ENCODE results near the gene PTTG1IP.
"Not testable (repeated sequence)": the region's sequence is repeated elsewhere in the genome, so short reads cannot be mapped to it uniquely, and the experiment has no call there.

The PTTG1IP gene

DNA sequence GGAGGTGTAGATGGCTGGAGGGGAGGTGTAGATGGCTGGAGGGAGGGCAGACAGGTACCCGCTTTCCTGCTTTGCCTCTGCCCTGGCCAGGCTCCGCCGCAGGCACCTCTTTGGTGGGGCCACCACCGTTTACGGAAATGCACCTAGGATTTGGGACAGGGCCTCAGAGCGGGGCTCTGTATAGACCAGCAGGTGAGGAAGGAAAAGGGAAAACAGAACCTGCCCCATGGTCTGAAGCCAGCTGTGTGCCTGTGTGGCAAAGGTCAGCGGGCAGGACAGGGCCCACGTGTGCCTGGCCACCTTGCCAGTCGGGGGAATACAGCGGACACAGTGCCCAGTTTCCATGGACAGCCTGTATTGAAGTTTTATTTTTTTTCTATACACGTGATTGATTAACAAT, 12.1 kb upstream of the PTTG1IP start:
- Mint-ChIP-seq H3K4me3 (no peak overlapping the region), H3K27me3 (no peaks in the 10 kb centered on the region), H3K36me3 (ENCODE audit: low read depth) (peaks cover 5% of the 10 kb centered on the region), H3K9me3 (no peaks in the 10 kb centered on the region), H3K27ac (no peak overlapping the region), H3K4me1 (peaks cover 19% of the 10 kb centered on the region)
- no peak for ATAC-seq
- DNase-seq = no peak

DNA sequence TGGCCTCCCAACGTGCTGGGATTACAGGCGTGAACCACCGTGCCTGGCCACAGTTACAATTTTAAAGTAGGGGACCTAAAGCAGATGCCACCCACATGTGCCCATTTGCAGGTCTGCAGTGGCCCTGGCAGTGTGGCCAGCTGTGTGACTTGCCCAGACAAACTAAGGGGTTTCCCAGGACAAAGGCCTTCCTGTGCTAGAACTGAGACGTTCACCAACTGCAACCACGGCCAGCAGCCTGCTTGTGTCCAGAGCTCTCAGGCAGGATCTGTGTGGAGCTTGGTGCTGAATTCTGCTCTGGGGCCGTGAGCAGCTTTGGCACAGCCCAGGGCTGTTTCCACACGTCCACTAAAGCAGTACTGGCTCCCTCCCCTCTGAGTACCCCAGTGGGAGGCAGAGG, 10.6 kb upstream of the PTTG1IP start:
- peaks cover 5% of the 10 kb centered on the region for H3K36me3 Mint-ChIP-seq (ENCODE audit: low read depth)
- peaks cover 23% of the 10 kb centered on the region for H3K4me1 Mint-ChIP-seq
- no peaks in the 10 kb centered on the region for H3K9me3 Mint-ChIP-seq
- ATAC-seq = no peak
- DNase-seq = no peak
- H3K4me3 Mint-ChIP-seq = no peak overlapping the region
- no peak overlapping the region for H3K27ac Mint-ChIP-seq
- H3K27me3 Mint-ChIP-seq = no peaks in the 10 kb centered on the region

DNA sequence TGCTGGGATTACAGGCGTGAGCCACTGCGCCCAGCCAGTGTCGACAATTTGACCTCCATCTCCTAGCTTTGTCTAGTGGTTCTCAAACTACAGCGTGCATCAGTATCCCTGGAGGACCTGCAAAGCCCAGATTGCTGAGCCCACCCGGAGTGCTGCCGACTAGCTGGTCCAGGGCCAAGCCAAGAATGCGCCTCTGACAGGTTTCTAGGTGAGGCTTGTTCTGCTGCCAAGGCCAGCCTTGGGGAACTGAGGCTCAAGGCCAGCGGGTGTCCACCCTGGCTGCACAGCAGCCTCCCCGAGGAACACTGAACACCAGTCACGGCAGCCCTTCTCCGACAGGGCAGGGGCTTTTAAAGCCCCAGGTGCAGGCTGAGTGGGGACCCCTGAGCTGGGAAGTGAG, 9.8 kb upstream of the PTTG1IP start:
- no peak for DNase-seq
- no peaks in the 10 kb centered on the region for H3K9me3 Mint-ChIP-seq

DNA sequence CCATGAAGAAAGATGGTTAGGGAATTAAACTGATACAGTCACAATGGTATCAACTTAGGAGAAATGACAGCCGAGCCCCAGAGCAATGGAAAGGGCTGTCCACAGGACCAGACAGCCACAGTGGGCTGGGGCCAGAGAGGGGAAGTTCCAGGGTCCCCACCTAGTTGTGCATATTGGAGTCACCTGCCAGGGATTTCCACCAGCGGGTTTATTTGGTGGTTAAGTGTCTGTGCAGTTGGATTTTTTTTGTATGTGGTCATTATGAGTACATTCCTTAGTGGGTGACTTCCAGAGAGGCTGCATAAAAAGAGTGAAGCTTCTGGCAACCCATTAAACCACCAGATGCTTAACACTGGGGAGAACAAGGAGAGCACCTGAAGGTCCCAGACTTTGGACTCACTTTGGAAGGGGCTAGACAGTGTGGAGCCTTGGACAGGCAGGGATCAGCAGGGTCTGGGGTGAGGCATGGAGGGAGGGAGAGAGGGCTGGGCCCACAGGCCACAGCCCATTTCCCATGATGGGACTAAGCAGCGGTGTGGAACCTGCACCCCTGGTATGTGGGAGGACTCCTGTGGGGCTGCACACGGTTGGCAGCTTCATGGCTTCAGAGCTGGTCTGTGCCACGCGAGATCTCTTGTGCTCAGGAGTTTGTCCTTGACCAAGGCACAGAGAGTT, 7.8 kb upstream of the PTTG1IP start:
- Mint-ChIP-seq H3K27me3 (no peaks in the 10 kb centered on the region), H3K4me1 (peaks cover 26% of the 10 kb centered on the region), H3K36me3 (ENCODE audit: low read depth) (peaks cover 5% of the 10 kb centered on the region), H3K4me3 (no peak overlapping the region), H3K27ac (peak overlapping the region; percentile 12), H3K9me3 (no peaks in the 10 kb centered on the region)
- ATAC-seq = peak; percentile 68
- DNase-seq = no peak

More for the DNA sequence above, 9.8 kb upstream of the PTTG1IP start:
- no peak overlapping the region for H3K4me3 Mint-ChIP-seq
- peaks cover 23% of the 10 kb centered on the region for H3K4me1 Mint-ChIP-seq
- H3K27ac Mint-ChIP-seq = no peak overlapping the region
- peaks cover 5% of the 10 kb centered on the region for H3K36me3 Mint-ChIP-seq (ENCODE audit: low read depth)
- H3K27me3 Mint-ChIP-seq = no peaks in the 10 kb centered on the region
- no peak for ATAC-seq

DNA sequence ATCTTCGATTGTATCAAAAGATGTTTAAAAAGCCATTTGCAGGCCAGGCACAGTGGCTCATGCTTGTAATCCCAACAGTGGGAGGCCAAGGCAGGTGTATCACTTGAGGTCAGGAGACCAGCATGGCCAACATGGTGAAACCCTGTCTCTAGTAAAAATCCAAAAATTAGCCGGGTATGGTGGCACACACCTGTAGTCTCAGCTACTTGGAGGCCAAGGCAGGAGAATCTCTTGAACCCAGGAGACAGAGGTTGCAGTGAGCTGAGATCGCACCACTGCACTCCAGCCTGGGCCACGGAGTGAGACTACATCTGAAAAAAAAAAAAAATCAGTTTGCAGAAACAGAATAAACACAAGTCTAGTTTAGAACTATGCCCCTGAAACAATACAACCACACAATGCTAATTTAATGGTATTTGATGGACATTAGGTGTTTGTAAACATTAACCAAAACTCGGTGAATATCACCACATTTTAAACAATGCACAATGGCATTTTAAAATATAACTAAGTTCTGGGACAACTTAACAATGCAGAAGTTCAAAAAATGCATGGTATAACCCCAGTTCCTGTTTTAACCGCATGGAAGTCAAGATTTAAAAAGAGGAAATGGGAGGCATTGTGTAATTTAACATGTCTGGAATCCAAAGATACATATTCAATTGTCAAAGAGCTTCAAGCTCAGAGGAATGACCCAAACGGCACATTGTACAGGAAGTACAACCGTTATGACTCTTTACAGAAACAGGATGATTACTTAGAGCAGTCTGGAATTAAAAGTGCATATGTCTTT, 7.1 kb upstream of the PTTG1IP start:
- no peaks in the 10 kb centered on the region for H3K9me3 Mint-ChIP-seq
- no peaks in the 10 kb centered on the region for H3K36me3 Mint-ChIP-seq (ENCODE audit: low read depth)
- H3K27me3 Mint-ChIP-seq = no peaks in the 10 kb centered on the region
- no peak for DNase-seq
- peak overlapping the region; percentile 12 for H3K27ac Mint-ChIP-seq
- no peak for ATAC-seq
- H3K4me1 Mint-ChIP-seq = peaks cover 29% of the 10 kb centered on the region
- no peak overlapping the region for H3K4me3 Mint-ChIP-seq

DNA sequence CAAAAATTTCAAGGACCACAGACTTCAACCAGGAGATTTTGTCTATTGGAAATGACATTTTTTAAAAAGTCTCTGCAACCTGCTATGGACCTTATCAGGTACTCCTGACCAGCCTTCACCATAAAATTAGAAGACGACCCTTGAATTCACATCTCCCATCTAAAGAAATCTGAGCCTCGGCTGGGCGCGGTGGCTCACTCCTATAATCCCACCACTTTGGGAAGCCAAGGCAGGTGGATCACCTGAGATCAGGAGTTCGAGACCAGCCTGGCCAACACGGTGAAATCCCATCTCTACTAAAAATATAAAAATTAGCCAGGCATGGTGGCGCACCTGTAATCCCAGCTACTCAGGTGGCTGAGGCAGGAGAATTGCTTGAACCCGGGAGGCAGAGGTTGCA, 5.7 kb upstream of the PTTG1IP start:
- DNase-seq; H3K36me3 Mint-ChIP-seq (ENCODE audit: low read depth); H3K27me3 Mint-ChIP-seq; H3K9me3 Mint-ChIP-seq; H3K4me3 Mint-ChIP-seq; ATAC-seq; H3K27ac Mint-ChIP-seq: not testable (repeated sequence)
- H3K4me1 Mint-ChIP-seq = peaks cover 43% of the 10 kb centered on the region

DNA sequence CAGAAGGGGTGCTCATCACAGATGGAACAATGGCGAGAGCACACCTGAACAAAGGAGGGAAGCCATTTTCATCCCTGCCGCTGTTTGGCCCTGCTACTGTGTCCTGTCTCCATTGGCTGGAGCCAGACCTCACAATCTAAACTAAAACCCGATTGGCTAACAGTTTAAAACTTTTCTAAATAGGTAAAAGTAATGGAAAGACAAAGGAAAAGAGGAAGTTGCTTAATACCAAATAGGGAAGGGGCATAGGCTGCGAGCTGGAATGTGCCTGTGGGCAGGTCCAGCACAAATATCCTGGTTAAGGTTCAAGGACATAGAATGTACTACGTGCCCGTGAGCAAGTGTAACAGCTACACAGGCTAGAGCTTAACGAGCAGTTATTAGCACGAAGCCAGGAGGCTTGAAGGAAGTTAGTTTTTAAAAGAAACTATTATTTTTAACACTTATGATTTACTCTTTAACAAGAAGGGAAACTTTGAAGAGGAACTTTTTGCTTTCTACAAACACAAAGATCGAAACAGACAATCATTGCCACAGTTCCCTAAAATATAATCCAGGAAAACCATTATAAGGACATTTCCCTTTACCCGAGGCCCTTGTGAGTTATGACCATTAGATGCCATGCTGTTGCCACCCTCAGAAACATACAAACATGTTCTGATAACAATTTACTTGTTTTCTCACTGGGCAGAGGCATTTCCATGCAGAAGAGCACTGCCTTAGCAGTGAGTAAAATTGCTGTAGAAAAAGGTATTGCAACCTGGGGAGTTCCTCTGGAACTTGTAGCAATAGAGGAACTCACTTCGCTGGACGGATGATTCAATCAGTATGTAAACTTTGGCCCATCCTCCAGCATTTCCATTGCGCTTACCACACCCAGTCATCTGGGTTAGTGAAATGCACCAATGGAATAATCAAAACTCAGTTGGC, 4.8 kb upstream of the PTTG1IP start:
- no peak for ATAC-seq
- Mint-ChIP-seq H3K4me1 (peaks cover 46% of the 10 kb centered on the region), H3K4me3 (no peak overlapping the region), H3K36me3 (ENCODE audit: low read depth) (no peaks in the 10 kb centered on the region), H3K9me3 (no peaks in the 10 kb centered on the region), H3K27me3 (peaks cover 2% of the 10 kb centered on the region), H3K27ac (no peak overlapping the region)
- no peak for DNase-seq

DNA sequence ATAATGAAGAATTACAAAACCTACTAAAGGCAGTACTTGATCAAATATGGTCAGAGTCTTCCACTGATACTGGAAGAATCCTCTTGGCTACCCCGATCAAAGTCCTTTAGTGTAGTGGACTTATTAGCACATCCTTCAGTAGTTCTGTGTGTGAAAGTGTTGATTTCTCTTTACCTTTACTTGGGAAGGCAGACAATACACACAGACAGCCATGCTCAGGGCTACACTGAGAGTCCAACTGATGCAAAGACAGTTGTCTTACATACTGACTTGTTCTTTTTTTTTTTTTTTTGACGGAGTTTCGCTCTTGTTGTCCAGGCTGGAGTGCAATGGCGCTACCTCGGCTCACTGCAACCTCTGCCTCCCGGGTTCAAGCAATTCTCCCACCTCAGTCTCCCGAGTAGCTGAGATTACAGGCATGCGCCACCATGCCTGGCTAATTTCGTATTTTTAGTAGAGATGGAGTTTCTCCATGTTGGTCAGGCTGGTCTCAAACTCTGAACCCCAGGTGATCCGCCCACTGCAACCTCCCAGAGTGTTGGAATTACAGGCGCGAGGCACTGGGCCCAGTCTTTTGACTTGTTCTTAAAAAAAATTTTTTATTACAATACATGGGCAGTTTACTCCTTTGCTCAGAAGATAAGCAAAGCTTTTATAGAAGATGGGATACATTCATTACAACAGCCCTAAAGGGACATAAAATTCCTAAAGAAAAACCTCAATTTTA, 3.5 kb upstream of the PTTG1IP start:
- no peak for DNase-seq
- H3K36me3 Mint-ChIP-seq (ENCODE audit: low read depth) = no peaks in the 10 kb centered on the region
- no peak overlapping the region for H3K4me3 Mint-ChIP-seq
- H3K27me3 Mint-ChIP-seq = peaks cover 2% of the 10 kb centered on the region
- no peak overlapping the region for H3K27ac Mint-ChIP-seq
- H3K9me3 Mint-ChIP-seq = no peaks in the 10 kb centered on the region
- no peak for ATAC-seq
- H3K4me1 Mint-ChIP-seq = peaks cover 49% of the 10 kb centered on the region

DNA sequence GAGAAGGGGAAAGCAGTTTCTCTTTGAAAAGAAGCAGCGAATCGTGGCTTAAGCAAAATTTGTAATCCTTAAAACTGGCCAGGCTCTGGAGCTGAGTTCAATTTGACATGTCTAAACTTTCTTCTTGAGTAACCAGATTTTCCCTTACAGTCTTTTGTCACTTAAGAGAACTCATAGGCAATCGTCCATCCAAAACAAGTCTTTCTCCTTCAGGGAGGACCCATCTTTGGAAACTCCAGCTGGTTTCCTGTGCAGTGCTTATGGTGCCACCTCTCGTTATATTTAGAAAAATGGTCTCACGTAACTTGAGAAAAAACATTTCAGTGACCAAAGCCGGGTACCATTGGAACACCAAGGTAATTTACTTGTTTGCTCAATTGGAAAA, 1.8 kb upstream of the PTTG1IP start:
- no peaks in the 10 kb centered on the region for H3K9me3 Mint-ChIP-seq
- H3K4me3 Mint-ChIP-seq = peak overlapping the region; percentile 84
- H3K27ac Mint-ChIP-seq = peak overlapping the region; percentile 80
- no peaks in the 10 kb centered on the region for H3K36me3 Mint-ChIP-seq (ENCODE audit: low read depth)
- H3K4me1 Mint-ChIP-seq = peaks cover 49% of the 10 kb centered on the region
- no peak for ATAC-seq
- H3K27me3 Mint-ChIP-seq = peaks cover 2% of the 10 kb centered on the region
- no peak for DNase-seq

DNA sequence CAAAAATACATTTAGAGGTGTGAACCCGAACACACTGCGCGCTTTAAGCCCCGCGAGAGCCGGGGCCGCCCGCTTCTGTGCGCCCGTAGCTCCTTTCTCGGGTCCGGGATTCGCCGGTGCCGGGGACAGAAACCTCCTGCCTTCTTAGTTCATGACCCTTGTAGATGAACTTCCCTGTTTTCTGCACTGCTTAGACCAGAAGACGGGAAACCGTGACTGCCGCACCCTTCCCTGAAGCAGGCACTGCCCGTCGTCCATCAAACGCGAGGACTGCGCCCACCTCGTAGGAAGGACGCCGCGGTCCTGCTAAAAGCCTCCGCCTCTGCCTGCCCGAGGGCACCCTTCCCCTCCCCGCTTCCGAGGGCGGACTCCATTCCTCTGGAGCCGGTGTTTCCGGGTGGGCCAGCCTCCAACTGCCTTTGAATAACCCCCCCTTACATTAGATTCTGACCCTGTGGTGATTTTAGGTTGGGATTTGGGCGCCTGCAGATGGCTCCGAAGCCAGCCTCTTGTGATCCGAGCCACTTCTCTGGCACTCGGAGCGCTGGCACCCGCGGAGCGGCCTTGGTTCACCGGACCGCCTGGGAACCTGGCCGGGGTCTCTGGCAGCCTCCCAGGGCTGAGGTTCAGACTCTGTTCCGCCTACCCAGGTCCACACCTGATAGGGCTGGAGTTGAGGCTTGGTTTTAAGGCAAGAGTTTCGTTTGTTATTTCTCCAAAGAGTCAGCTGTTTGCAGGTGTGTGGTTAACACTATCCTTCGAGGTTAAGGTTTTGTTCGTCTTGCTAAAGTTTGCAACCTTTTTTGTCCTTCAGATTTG, 1.2 kb upstream of the PTTG1IP start:
- ATAC-seq = no peak
- Mint-ChIP-seq H3K4me1 (peaks cover 53% of the 10 kb centered on the region), H3K9me3 (no peaks in the 10 kb centered on the region), H3K27ac (peak overlapping the region; percentile 80), H3K4me3 (peak overlapping the region; percentile 84), H3K27me3 (peaks cover 2% of the 10 kb centered on the region), H3K36me3 (ENCODE audit: low read depth) (no peaks in the 10 kb centered on the region)
- peak; percentile 40 for DNase-seq

DNA sequence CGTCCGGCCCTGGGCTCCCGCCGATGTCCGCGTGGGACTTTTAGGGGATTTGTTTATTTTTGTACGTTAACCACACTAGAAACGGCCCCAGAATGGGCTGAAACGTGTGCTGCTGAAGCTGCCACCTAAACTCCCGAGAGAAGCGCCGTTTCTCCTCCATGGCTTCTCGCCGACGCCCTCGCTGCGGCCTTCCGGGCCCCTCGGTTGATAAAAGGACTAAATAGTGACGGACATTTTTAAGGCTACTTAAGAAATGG, 678 bp upstream of the PTTG1IP start:
- Mint-ChIP-seq H3K27ac (peak overlapping the region; percentile 80), H3K4me3 (peak overlapping the region; percentile 84), H3K36me3 (ENCODE audit: low read depth) (no peaks in the 10 kb centered on the region), H3K4me1 (peaks cover 57% of the 10 kb centered on the region), H3K9me3 (no peaks in the 10 kb centered on the region), H3K27me3 (peaks cover 2% of the 10 kb centered on the region)
- no peak for DNase-seq
- ATAC-seq = no peak

DNA sequence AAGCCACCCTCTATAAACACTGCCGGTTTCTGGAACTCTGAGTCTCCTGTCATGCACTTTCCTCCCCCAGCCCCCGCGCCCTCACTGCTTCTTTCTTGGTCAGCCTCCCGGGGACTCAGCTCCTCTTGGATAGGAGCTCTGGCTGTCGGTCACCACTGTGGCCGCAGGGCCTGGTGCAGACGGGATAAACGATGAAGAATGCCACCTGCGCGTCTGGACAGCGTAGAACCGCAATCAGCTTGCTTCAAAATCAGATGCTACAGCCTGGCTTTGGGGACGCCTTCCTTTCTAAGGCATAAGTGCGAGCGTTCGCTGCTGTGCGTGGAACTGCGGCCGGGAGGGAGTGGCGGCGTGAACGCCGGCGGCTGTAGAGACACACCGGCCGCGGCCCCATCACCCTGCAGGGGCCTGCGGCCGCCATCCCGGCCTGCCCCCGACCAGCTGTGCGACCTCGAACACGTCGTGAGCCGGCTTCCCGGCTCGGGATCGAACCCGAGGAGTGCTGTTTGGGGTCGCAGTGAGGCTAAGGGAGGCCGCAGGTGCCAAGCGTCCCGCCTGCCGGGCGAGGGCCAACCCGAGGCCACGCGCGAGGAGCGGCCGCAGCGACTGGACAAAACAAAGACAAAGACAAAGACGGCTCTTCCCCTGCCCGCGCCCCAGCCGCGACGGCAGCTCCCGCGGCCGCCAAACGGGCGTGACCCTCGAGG, 688 bp downstream of the PTTG1IP start:
- H3K36me3 Mint-ChIP-seq (ENCODE audit: low read depth) = peaks cover 4% of the 10 kb centered on the region
- H3K9me3 Mint-ChIP-seq = no peaks in the 10 kb centered on the region
- H3K27me3 Mint-ChIP-seq = peaks cover 2% of the 10 kb centered on the region
- peak overlapping the region; percentile 69 for H3K27ac Mint-ChIP-seq
- no peak for ATAC-seq
- H3K4me1 Mint-ChIP-seq = peaks cover 68% of the 10 kb centered on the region
- H3K4me3 Mint-ChIP-seq = peak overlapping the region; percentile 87
- DNase-seq = no peak

DNA sequence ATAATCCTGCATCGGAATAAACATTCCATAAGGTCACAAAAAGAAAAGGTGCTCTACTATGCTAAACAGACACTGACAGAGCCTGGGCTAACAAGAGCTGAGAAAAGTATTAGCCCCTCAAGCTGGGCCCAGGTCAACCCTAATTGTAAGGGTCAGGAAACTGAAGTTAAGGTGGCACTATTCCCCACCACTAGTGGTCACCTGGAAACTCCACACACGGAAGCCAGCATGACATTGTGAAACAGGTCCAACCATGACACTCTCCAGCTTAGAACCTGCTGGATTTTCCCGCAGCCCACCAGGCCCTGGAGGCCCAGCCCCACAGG, 1.2 kb downstream of the PTTG1IP start:
- Mint-ChIP-seq H3K9me3 (no peaks in the 10 kb centered on the region), H3K27ac (peak overlapping the region; percentile 69), H3K4me1 (peaks cover 74% of the 10 kb centered on the region), H3K27me3 (peaks cover 2% of the 10 kb centered on the region), H3K4me3 (peak overlapping the region; percentile 87), H3K36me3 (ENCODE audit: low read depth) (peaks cover 7% of the 10 kb centered on the region)
- DNase-seq (no peak), ATAC-seq (no peak)

All from activated naive CD8-positive, alpha-beta T cell treated with anti-CD3 and anti-CD28 coated beads, Interleukin-2, amount 50 U/mL, for 24 hours (primary cell).